ENCODE results near the gene SLC22A25. TPM values are rescaled to one million over a fixed set of nuclear protein-coding genes. Genes with fewer than 3 reads are reported as not detected.
"Not testable (repeated sequence)": the region's sequence is repeated elsewhere in the genome, so short reads cannot be mapped to it uniquely, and the experiment has no call there.

The SLC22A25 gene
- polyA plus RNA-seq (ENCODE audit: insufficient read depth in 1 of 5, insufficient read length in 5 of 5, low replicate concordance in 1 of 5), result under 1 TPM; 0.05 to 0.61 (median 0.16) TPM
- long read RNA-seq, donor 1, result 0 reads
- long read RNA-seq, donor 2, result 0 reads
- long read RNA-seq, donor 3, result 0 reads
- long read RNA-seq, donor 4, result 0 reads
- long read RNA-seq, donor 5, result 0 reads
- long read RNA-seq, donor 6, result 0 reads
- long read RNA-seq, donor 7, result 0 reads
- long read RNA-seq, donor 8, result 0 reads

DNA sequence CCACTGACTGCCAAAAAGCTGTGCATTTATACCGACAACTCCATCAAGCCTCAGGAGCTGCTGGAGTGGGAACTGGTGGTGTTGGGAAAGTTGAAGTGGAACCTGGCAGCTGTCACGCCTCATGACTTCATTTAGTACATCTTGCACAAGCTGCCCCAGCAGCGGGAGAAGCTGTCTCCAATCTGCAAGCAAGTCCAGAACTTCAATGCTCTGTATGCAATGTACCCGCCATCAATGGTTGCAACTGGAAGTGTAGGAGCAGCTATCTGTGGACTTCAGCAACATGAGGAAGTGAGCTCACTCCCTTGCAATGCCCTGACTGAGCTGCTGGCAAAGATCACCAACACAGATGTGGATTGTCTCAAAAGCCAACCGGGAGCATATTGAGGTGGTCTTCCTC, at the start of gene SLC22A25:
Gene SLC22A25 (minus strand): TSS at position 67 of the 400 bp plus-strand sequence. CDS start 13,947 bp downstream, outside the sequence.
- DNase-seq, result no peak

DNA sequence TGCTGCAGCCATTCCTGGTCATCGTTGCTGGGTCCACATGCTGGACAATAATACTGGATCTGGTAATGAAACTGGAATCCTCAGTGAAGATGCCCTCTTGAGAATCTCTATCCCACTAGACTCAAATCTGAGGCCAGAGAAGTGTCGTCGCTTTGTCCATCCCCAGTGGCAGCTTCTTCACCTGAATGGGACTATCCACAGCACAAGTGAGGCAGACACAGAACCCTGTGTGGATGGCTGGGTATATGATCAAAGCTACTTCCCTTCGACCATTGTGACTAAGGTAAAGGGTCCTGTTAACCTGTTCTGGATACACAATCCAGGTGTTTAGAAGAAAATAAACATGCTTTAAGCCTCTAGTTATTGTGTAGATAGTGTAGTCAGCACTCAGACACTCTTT, 46.9 kb upstream of the SLC22A25 start:
- DNase-seq, result no peak

DNA sequence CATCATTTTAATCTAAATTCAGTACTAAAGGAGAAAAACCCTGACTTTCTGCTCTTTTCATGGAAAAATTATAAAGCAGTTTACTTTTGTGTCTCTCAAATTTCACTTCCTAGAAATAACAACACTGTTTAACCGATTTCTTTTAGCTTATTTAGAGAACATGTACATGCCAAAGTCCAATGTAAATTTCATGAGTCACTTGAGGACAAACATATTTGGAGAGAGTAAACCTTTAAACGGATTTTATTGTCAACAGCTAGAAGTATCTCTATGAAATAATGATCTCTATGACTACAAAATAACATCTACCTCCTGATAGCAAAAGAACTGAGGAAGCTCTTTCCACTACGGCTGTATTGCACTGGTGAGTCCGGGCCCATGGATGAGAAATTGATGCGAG, 46.3 kb upstream of the SLC22A25 start:
- no peak for DNase-seq

DNA sequence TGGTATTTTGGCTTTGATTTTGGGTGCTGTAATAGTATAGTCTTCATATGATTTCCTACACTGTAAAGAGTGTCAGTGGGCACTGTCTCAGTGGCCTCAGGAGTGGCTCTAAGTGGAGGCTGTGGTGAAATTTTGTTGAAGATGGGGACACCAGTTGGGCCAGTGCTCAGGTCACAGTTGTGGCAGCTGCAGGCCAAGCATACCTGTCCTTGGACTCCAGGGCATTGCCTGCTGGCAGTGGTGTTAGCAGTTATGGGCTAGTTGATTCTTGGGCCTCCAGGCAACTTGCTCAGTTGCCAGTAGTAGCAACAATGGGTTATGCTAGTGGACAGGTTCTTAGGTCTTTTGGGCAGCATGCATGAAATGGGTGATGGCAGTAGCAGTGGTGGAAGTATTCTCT, 39.2 kb upstream of the SLC22A25 start:
- DNase-seq, result no peak

DNA sequence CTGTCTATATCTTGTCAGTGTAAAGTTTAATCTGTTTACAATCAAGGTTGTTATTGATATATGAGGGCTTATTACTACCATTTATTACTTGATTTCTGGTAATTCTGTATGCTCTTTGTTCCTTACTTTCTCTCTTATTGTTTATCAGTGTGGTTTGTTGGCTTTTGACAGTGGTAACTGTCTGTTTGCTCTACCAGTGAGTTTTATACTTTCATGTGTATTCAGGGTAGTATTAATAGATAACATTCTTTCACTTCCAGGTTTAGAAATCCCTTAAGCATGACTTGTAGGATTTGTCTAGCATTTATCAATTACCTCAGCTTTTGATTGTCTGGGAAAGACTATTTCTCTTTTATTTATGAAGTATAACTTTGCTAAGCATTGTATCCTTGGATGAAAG, 37.5 kb upstream of the SLC22A25 start:
- DNase-seq, result no peak

DNA sequence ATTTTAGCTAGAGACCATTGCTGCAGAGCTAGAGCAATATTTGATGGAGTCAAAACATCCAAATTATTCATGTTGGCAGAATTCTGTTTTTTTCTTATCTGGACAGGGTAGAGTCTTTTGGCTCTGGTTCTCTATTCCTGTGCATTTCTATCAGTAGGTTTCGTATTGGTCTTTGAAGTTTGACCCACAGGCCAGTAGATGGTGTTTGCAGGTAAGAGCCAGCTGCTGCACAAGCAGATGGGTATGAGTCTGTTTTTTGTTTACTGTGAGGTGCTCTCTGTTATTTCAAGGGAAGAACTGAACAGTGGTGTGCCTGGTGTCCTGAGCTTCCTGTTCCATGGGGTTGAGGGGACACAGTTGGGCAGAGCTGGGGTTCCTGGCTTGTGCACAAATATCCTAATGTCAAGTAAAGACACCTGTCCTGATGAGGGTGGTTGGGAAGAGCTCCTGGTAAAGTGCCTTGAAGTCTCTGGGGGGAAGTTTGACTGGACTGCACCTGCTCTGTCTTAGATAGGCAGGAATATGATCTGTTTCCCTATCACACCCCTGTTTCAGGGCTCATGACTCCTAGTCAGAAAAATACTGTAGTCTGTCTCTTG, 34.0 kb upstream of the SLC22A25 start:
- no peak for DNase-seq

DNA sequence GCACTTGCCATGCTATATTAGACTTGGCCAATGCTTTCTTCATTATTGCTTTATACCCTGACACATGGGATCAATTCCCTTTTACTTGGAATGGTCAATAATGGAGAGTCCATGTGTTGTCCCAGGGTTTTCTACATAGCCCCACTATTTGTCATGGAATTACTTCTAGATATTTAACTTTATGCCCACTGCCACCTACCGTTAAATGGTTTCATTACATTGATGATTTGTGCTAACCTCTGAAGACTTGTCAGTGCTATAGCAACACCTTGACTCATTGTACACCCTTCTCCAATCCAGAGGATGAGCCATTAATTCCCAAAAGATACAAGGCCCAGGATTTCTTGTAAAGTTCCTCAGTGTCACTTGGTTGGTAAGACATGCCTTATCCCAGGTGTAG, 31.4 kb upstream of the SLC22A25 start:
- no peak for DNase-seq

DNA sequence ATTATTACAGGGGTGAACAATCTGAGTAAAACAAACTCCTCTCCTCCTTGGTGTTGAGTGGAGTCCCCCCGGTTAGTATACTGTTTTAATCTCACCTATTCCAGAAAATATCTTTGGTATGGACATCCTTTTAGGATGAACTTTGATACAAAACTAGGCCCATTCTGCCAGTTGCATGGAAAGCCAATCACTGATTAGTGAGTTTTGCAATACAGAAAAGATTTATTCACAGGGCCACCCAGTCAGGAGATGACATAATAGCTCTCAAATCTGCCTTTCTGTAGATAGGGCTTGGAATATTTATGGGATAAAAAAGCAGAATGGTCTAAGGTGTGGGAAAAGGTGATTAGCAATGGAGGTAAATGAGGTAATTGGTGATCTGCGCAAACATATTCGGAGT, 30.3 kb upstream of the SLC22A25 start:
- no peak for DNase-seq

DNA sequence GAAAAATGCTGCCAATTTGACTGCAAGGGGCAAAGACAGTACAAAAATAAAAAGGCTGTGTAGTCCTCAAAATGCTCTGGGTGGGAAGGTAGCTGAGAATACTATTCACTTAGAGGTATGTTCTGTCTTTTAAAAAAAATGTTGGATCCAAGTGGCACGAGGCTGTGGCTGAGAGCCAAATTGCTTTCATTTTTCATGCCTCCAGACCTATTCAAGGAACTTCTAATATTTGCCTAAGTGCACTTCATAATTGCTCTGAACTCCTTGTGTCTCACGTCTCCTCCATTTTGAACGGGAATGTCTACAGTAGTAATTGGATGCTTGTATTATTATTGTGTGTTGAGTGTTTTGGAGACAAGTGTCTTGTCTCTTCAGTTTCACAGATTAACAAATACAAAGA, 19.1 kb upstream of the SLC22A25 start:
- DNase-seq, result peak; percentile 22 to 29

DNA sequence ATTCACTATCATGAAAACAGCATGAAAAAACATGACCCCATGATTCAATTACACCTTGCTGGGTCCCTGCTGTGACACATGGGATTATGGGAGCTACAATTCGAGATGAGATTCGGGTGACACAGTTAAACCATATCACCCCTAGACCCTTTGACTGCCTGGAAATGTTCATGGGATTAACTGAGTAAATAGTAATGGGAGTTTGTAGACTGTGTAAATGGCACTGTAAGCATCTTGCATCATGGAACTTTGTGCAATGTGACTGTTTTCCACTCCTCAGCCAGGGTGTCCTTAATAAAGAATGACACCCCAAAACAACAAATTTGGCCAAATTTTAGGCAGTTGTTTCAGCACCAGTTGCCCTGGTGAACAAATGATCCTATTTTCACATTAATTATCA, 7.9 kb upstream of the SLC22A25 start:
- no peak for DNase-seq

DNA sequence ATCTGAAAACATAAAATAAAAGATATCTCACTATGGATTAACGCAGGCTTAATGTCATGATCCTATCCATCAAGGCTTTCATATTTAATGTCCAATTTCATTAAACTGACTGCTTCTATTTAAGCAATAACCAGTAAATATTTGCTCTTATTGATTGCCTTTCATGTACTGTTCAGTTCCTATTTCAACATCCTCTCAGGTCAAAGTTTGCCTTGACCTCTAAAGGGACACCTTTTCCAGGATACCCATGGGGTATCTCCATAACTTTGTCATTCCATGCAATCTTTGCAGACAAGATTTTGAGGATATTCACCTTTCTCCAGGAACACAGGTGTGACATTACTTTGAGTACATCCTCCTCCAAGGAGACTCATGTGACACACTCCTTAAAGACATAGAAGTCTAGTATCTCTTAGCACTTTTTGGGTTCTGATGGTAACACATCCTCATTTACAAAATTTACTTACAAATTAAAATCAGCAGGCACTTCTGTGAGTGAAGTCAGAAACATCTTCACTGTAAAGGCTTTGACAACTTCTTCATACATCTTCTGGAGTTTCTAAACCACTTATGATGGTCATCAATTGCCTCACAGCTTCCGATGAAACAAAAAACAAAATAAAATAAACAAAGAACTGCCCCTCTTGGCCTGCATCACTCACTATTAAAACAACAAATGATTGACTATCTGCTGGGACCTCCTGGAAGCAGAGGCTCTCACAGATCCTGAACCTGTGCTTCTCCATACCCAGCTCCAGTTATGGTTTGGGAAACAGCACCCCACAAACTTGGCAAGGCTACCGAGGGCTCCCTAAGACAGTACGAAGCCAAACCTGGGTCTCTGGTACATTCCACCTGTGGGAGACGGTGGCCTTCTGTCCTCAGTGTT, 7.0 kb upstream of the SLC22A25 start:
- no peak for DNase-seq

DNA sequence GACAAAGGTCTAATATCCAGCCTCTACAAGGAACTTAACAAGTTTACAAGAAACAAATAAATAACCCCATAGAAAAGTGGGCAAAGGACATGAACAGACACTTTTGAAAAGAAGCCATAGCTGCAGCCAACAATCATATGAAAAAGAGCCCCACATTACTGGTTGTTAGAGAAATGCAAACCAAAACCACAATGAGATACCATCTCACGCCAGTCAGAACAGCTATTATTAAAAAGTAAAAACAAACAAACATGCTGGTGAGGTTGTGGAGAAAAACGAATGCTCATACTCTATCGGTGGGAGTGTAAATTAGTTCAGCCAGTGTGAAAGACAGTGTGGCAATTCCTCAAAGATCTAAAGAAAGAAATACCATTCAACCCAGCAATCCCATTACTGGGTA, 5.6 kb upstream of the SLC22A25 start:
- DNase-seq, result no peak

DNA sequence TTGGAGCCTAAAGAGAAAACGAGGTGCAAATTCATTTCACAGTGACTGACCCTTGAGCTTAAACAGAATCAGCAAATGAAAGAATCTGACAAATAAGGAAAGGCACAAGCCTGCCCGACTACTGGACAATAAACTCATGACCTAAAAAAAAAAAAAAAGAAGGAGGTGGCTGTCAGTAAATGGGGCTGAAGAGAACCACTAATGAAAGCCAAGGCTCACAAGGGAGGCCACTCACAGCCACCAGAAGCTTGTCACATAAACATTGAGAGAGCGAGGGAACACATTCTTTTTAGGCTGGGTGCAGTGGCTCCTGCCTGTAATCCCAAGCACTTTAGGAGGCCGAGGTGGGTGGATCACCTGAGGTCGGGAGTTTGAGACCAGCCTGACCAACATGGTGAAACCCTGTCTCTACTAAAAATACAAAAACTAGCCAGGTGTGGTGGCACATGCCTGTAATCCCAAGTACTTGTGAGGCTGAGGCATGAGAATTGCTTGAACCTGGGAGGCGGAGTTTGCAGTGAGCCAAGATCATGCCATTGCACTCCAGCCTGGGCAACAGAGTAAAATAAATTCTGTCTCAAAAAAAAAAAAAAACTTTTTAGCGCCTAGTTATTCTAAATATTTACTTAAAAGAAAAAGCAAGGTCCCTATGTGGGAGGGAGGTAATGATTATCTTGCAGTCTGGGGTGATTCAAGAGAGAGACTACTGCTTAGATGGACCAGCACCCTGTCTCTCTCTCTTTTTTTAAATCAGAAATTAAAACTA, 4.0 kb upstream of the SLC22A25 start:
- DNase-seq, result not testable (repeated sequence)

DNA sequence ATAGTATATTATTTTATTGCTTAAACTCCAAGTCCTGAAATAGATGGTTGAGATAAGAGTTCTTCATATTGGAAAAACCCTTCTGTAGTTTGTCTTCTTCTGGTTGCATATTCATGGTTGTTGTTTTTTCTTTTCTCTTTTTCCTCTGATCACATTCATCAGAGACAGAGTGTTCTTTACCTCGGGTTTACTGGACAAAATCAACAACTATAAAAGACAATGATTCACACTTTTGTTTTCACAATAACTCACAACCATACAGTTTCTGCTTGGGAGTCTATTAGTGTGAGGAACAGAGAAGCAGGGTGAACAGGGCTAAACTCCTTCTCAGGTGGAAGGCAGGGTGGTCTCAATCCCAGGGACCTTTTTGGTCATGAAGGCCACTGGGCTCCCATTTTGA, 2.6 kb upstream of the SLC22A25 start:
- DNase-seq, result no peak

DNA sequence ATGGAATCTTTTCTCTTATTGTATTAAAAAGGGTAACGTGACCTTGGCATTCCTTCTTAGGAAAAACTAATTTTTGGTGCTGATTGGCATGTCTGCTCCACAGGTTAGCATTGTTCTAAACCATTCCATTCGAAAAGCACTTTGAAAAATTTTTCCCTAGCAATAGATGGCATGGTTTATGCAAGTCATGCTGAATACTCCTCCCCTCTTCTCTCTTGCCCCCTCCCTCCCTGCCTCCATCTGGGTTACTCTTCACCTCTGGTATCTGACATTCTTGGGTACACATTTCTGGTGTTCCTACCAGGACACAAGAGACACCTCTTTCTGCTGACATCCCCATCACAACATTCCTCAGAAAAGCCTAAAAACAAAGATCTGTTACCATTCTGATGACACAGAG, 1.5 kb upstream of the SLC22A25 start:
- DNase-seq, result no peak

DNA sequence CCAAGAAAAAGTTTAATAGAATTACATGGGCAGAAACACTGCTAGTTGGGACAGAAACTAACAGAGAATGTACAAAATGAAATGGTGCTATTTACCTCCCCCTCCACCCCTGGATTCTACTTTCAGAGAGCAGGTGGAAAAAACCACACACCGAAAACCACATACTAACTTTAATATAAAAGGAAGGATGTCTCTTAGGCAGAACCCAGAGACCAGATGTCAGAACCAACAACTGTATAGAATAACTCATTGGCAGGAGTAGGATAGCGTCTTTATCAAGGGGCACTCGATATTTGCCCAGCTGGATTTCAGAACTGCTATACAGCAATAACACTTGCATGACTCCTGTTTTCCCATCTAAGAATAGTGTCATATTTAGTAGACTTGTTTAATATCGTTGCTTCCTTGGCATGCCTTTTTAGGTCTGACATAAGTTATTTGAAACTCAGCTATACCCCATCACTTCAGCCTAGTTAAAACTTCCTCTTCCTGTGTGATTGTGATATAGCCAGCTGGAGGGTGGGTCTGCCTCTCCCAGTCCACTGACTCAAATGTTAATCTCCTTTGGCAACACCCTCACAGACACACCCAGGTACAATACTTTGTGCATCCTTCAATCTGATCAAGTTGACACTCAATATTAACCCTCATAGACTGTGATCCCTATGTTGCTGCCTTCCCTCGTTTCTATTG, 1.2 kb downstream of the SLC22A25 start:
- DNase-seq, result no peak

DNA sequence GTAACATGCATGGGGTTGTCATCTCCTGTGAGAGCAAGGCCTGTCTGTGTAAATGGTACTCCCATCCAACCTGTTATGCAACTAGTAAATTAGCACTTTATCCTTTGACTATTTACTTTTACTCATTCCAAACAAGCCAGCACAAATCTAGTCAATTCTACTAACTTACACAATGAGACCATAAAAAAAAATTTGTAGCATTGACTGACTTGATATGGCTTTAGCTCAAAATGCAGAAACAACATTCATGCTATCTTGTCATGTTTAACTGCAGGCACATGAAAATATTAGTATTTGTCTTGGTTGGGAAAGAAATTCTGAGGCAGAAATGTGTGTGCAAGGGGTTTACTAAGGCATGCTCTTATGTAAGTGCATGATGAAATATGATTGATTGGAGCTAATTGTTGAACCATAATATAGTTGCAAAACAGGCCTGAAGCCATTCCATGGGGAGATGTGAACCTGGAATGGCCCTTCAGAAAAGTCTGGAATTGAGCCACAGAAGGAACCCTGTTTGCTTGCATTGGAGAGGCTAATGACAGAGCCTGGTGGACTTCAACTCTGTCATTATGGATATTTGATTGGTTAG, 2.5 kb downstream of the SLC22A25 start:
- DNase-seq, result no peak

DNA sequence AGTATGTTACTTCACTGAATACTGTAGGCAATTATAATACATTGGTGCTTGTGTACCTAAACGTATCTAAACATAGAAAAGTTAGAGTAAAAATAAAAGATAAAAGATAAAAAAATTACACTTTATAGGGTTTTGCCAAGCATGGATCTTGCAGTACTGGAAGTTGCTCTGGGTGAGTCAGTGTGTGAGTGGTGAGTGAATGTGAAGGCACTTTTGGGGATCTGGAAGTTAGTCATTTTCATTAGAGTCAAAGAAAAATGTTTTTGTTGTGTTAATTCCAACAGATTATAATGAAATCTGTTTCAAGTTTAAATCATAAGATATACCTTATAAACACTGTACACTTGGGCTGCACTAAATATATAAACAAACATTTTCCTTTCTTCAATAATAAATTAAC, 3.3 kb downstream of the SLC22A25 start:
- DNase-seq, result no peak

DNA sequence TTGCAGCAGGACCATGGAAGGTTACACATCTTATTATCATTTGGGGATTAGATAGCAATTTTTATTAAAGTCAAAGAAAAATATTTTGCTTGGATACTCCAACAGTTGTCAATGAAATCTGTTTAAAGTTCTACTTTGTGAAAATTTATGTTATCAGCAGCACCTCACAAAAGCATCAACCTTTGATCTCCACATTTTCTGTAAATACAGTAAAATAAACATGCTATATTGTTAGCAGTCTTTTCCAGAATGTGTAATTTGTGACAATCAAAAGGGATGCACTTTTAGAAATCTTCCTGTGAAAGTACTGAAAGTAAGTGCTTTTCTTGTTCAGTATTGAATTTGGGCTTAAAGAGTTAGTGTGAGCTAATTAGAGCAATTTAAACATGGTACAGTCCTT, 4.1 kb downstream of the SLC22A25 start:
- no peak for DNase-seq

DNA sequence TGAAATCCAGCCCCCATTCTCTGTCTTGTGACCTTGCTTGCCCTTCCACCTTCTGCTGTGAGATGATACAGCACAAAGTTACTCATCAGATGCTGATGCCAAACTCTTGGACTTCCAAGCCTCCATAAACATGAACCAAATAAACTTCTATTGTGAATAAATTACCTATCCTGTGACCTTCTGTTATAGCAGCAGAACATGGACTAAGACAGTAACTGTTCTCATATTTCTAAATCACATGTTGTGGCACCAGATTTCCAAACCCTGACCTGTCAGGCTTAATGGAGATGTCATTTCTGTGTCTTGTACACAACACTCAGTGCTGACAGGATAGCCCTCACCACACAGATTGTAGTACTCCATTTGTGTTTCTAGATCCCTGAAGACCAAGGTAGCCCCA, 6.0 kb downstream of the SLC22A25 start:
- DNase-seq, result no peak

Measured in right lung (tissue), 10 donors.